ENCODE measurements around the gene LACRT.
"Not testable (repeated sequence)": the region's sequence is repeated elsewhere in the genome, so short reads cannot be mapped to it uniquely, and the experiment has no call there.

LACRT gene

GRCh38 chr12:54639112-54639511 lies 4.4 kb upstream of the LACRT start:
- DNase-seq = not testable (repeated sequence)

- peak in 2 of 56 donors; percentile 8 to 17 for DNase-seq
Measured at GRCh38 chr12:54631988-54632728, 2.5 kb downstream of the LACRT start.

GRCh38 chr12:54631551-54631950 lies 3.1 kb downstream of the LACRT start:
- peak in 18 of 56 donors; percentile 5 to 51 (median 22) for DNase-seq

GRCh38 chr12:54629925-54630324 lies 4.8 kb downstream of the LACRT start:
- DNase-seq = no peak

- DNase-seq = no peak
Measured at GRCh38 chr12:54628186-54628846, 6.4 kb downstream of the LACRT start.

GRCh38 chr12:54627304-54627703 lies 7.4 kb downstream of the LACRT start:
- DNase-seq = no peak

- no peak for DNase-seq
Measured at GRCh38 chr12:54625598-54625997, 9.1 kb downstream of the LACRT start.

- no peak for DNase-seq
Measured at GRCh38 chr12:54624315-54625279, 10.1 kb downstream of the LACRT start.

- DNase-seq = no peak
Measured at GRCh38 chr12:54622463-54623183, 12.1 kb downstream of the LACRT start.

- no peak for DNase-seq
Measured at GRCh38 chr12:54616933-54617680, 17.6 kb downstream of the LACRT start.

GRCh38 chr12:54612225-54612750 lies 22.4 kb downstream of the LACRT start:
- DNase-seq = no peak

- DNase-seq = no peak
Measured at GRCh38 chr12:54611715-54612149, 23.0 kb downstream of the LACRT start.

- DNase-seq = no peak
Measured at GRCh38 chr12:54608769-54609168, 25.9 kb downstream of the LACRT start.

GRCh38 chr12:54608156-54608555 lies 26.5 kb downstream of the LACRT start:
- DNase-seq = no peak

- no peak for DNase-seq
Measured at GRCh38 chr12:54606556-54606955, 28.1 kb downstream of the LACRT start.

GRCh38 chr12:54605138-54605970 lies 29.3 kb downstream of the LACRT start:
- DNase-seq = no peak

- no peak for DNase-seq
Measured at GRCh38 chr12:54604436-54604835, 30.3 kb downstream of the LACRT start.

GRCh38 chr12:54603872-54604271 lies 30.8 kb downstream of the LACRT start:
- no peak for DNase-seq

Measured in nucleus accumbens (tissue), 56 donors.